Measurements from ENCODE around the gene NR3C2. TPM values are rescaled to one million over a fixed set of nuclear protein-coding genes. Genes with fewer than 3 reads are reported as not detected.

The NR3C2 gene
- total RNA-seq, 2 experiments from 2014 or later, result 6.1 to 6.4 TPM

GRCh38 chr4:148437439-148437838, 4.8 kb downstream of the NR3C2 start:
- POLR2A ChIA-PET, result no interaction called here
- peaks cover 12% of the 10 kb centered on the region for H3K36me3 Mint-ChIP-seq (ENCODE audit: low read depth)
- intact Hi-C loops (cut with micrococcal nuclease), result no loop called here
- no peak for TF ChIP-seq CTCF (IDR thresholded peaks at IDR 0.05)
- DNase-seq (no peak), ATAC-seq (no peak)
- H3K9me3 Mint-ChIP-seq, result no peaks in the 10 kb centered on the region
- CTCF ChIA-PET, result interaction anchor here (1.0 kb wide), 1 partner anchor 381 kb away, joined by 3 read pairs; no protein-coding TSS in a partner anchor
- peaks cover 63% of the 10 kb centered on the region for H3K4me1 Mint-ChIP-seq (ENCODE audit: low read depth)
- no peaks in the 10 kb centered on the region for H3K27me3 Mint-ChIP-seq
- H3K27ac Mint-ChIP-seq, result no peak overlapping the region
- no peak overlapping the region for H3K4me3 Mint-ChIP-seq

- ChIA-PET POLR2A (no interaction called here), CTCF (interaction anchor here (1.0 to 1.7 kb wide), 2 partner anchors 11 to 380 kb away, joined by 3 to 8 read pairs; no protein-coding TSS in a partner anchor)
- Mint-ChIP-seq H3K27ac (no peak overlapping the region), H3K4me3 (no peak overlapping the region), H3K36me3 (ENCODE audit: low read depth) (peaks cover 12% of the 10 kb centered on the region), H3K9me3 (no peaks in the 10 kb centered on the region), H3K4me1 (ENCODE audit: low read depth) (peaks cover 70% of the 10 kb centered on the region), H3K27me3 (no peaks in the 10 kb centered on the region)
- no peak for ATAC-seq
- no peak for DNase-seq
- TF ChIP-seq CTCF (IDR thresholded peaks at IDR 0.05), result no peak
- intact Hi-C loops (cut with micrococcal nuclease), result no loop called here
Measured at GRCh38 chr4:148436512-148436911, 5.7 kb downstream of the NR3C2 start.

- no peak overlapping the region for H3K27ac Mint-ChIP-seq
- H3K4me3 Mint-ChIP-seq, result no peak overlapping the region
- H3K4me1 Mint-ChIP-seq (ENCODE audit: low read depth), result peaks cover 74% of the 10 kb centered on the region
- H3K36me3 Mint-ChIP-seq (ENCODE audit: low read depth), result peaks cover 12% of the 10 kb centered on the region
- H3K27me3 Mint-ChIP-seq, result no peaks in the 10 kb centered on the region
- no peaks in the 10 kb centered on the region for H3K9me3 Mint-ChIP-seq
- TF ChIP-seq CTCF (IDR thresholded peaks at IDR 0.05), result no peak
- ChIA-PET POLR2A (no interaction called here), CTCF (interaction anchor here (1.7 kb wide), 1 partner anchor 11 kb away, joined by 8 read pairs; no protein-coding TSS in a partner anchor)
- DNase-seq, result no peak
- intact Hi-C loops (cut with micrococcal nuclease), result no loop called here
- no peak for ATAC-seq
Measured at GRCh38 chr4:148435654-148436406, 6.4 kb downstream of the NR3C2 start.

- ChIA-PET CTCF (no interaction called here), POLR2A (no interaction called here)
- Mint-ChIP-seq H3K36me3 (ENCODE audit: low read depth) (peaks cover 12% of the 10 kb centered on the region), H3K4me3 (peak overlapping the region; percentile 31), H3K27ac (no peak overlapping the region), H3K9me3 (no peaks in the 10 kb centered on the region), H3K4me1 (ENCODE audit: low read depth) (peaks cover 71% of the 10 kb centered on the region), H3K27me3 (no peaks in the 10 kb centered on the region)
- intact Hi-C loops (cut with micrococcal nuclease), result no loop called here
- peak; percentile 71 for ATAC-seq
- TF ChIP-seq CTCF (IDR thresholded peaks at IDR 0.05), result no peak
- DNase-seq, result no peak
Measured at GRCh38 chr4:148434075-148434773, 8.0 kb downstream of the NR3C2 start.

GRCh38 chr4:148431401-148431800, 10.8 kb downstream of the NR3C2 start:
- Mint-ChIP-seq H3K4me1 (ENCODE audit: low read depth) (peaks cover 78% of the 10 kb centered on the region), H3K4me3 (no peak overlapping the region), H3K36me3 (ENCODE audit: low read depth) (peaks cover 12% of the 10 kb centered on the region), H3K27me3 (no peaks in the 10 kb centered on the region), H3K9me3 (no peaks in the 10 kb centered on the region), H3K27ac (no peak overlapping the region)
- no peak for TF ChIP-seq CTCF (IDR thresholded peaks at IDR 0.05)
- intact Hi-C loops (cut with micrococcal nuclease), result no loop called here
- DNase-seq (no peak), ATAC-seq (no peak)
- ChIA-PET CTCF (no interaction called here), POLR2A (interaction anchor here (1.5 kb wide), 1 partner anchor 12 kb away, joined by 4 read pairs; no protein-coding TSS in a partner anchor)
